ENCODE measurements around the gene MDN1. TPM values are rescaled to one million over a fixed set of nuclear protein-coding genes. Genes with fewer than 3 reads are reported as not detected.

Gene MDN1
- total and polyA plus RNA-seq, 2 of the 4 experiments (the other 2 are of a cell fraction) = 7.7 to 26.7 TPM

- dilution Hi-C loops (cut with HindIII; ENCODE audit: low sequenced_read_pairs, unreplicated experiment) = no loop called here
- no peaks in the 10 kb centered on the region; the same call in 1 of the 2 replicates for H3K9me1 ChIP-seq (ENCODE audit: insufficient read depth, low read length)
- no TSS peak for BruUV-seq (replicated peaks)
- no CpG with 5 or more reads among the region's 6 CpGs for WGBS, 2 experiments (ENCODE audit: extremely low coverage in 2 of 2, insufficient read length in 1 of 2)
- no peak overlapping the region for H2AFZ ChIP-seq (replicated peaks; ENCODE audit: low read length, poor library complexity)
- no peaks in the 10 kb centered on the region for H3K27me3 ChIP-seq (ENCODE audit: control insufficient read depth, insufficient read depth, low read length)
- H3K27ac ChIP-seq (ENCODE audit: insufficient read depth, low read length) = no peak overlapping the region
- H2BK20ac ChIP-seq (ENCODE audit: low read depth, low read length) = no peak overlapping the region
- DNase-seq (no peak), ATAC-seq (ENCODE audit: low read depth) (no peak)
- no peak overlapping the region for H2AK9ac ChIP-seq (replicated peaks; ENCODE audit: low read depth, low read length, poor library complexity)
- in situ Hi-C loops (cut with MboI; ENCODE audit: low sequenced_read_pairs) = no loop called here
- no peak overlapping the region for H2BK15ac ChIP-seq (ENCODE audit: low read depth, low read length)
- ChIA-PET POLR2A (ENCODE audit: unreplicated experiment) (no interaction called here), CTCF (interaction anchor here (1.3 kb wide), 1 partner anchor 13 kb away, joined by 5 read pairs; no protein-coding TSS in a partner anchor)
- H2BK5ac ChIP-seq (ENCODE audit: low read depth, low read length, poor library complexity, severe bottlenecking) = no peak overlapping the region
- no peaks in the 10 kb centered on the region for H3K4me1 ChIP-seq (ENCODE audit: control insufficient read depth, insufficient read depth, low read length)
- peaks cover 4% of the 10 kb centered on the region; the same call in 1 of the 2 replicates for H3K36me3 ChIP-seq (ENCODE audit: control insufficient read depth, insufficient read depth, low read length)
- H3K9ac ChIP-seq (ENCODE audit: low read depth, low read length) = no peak overlapping the region
- no peak overlapping the region for H4K91ac ChIP-seq (ENCODE audit: insufficient read depth, low read depth, low read length)
- H3K79me1 ChIP-seq (ENCODE audit: low read depth in 1 of 2, low read length in 2 of 2) = peaks cover 18 to 30% of the 10 kb centered on the region in 2 experiments
- H4K20me1 ChIP-seq (ENCODE audit: insufficient read depth, low read length) = peaks cover 4% of the 10 kb centered on the region
- H3K4me2 ChIP-seq (ENCODE audit: low read depth, low read length) = no peak overlapping the region
- no peak overlapping the region for H2BK120ac ChIP-seq (ENCODE audit: low read depth, low read length)
- H3K56ac ChIP-seq (ENCODE audit: extremely low read depth, insufficient read depth, low read length) = no peak overlapping the region
- H3K9me3 ChIP-seq (ENCODE audit: control insufficient read depth, insufficient read depth, low read length) = no peaks in the 10 kb centered on the region
- H4K5ac ChIP-seq (ENCODE audit: low read depth, low read length) = no peak overlapping the region
- H3K4me3 ChIP-seq (ENCODE audit: insufficient read depth, low read depth, low read length) = no peak overlapping the region
- no peak overlapping the region for H4K8ac ChIP-seq (ENCODE audit: low read depth in 2 of 2, low read length in 2 of 2)
- no peak overlapping the region for H3K18ac ChIP-seq (ENCODE audit: low read depth, low read length)
- H3K23ac ChIP-seq (ENCODE audit: low read depth, low read length) = no peak overlapping the region
- no peak overlapping the region for H3K14ac ChIP-seq (replicated peaks; ENCODE audit: low read depth, low read length)
- intact Hi-C loops (cut with micrococcal nuclease) = no loop called here
- H3K4ac ChIP-seq (ENCODE audit: low read depth, low read length) = no peak overlapping the region
- no peak overlapping the region for H2AK5ac ChIP-seq (ENCODE audit: low read depth, low read length)
- TF ChIP-seq MAFK (IDR thresholded peaks at IDR 0.05; ENCODE audit: low read depth, low read length) (no peak), CTCF (conservative IDR thresholded peaks at IDR 0.05; ENCODE audit: low read depth, low read length) (no peak), RAD21 (IDR thresholded peaks at IDR 0.05; ENCODE audit: low read length) (no peak), RCOR1 (IDR thresholded peaks at IDR 0.05; ENCODE audit: insufficient replicate concordance, low read length) (no peak), BHLHE40 (IDR thresholded peaks at IDR 0.05; ENCODE audit: low read depth, low read length) (no peak), MXI1 (IDR thresholded peaks at IDR 0.05; ENCODE audit: borderline replicate concordance, low read depth, low read length) (no peak), FOS (IDR thresholded peaks at IDR 0.05; ENCODE audit: low read depth, low read length) (no peak), POLR2A (IDR thresholded peaks at IDR 0.05; ENCODE audit: low read depth, low read length) (no peak), RFX5 (IDR thresholded peaks at IDR 0.05; ENCODE audit: low read depth, low read length) (no peak), ELK1 (IDR thresholded peaks at IDR 0.05; ENCODE audit: borderline replicate concordance, low read depth, low read length) (no peak), USF2 (IDR thresholded peaks at IDR 0.05; ENCODE audit: low read depth, low read length) (no peak), CEBPB (IDR thresholded peaks at IDR 0.05; ENCODE audit: low read depth, low read length) (no peak), NFE2L2 (IDR thresholded peaks at IDR 0.05; ENCODE audit: low read depth, low read length) (no peak), SMC3 (IDR thresholded peaks at IDR 0.05; ENCODE audit: low read depth, low read length) (no peak), MAZ (IDR thresholded peaks at IDR 0.05; ENCODE audit: borderline replicate concordance, low read depth, low read length) (no peak), CHD1 (IDR thresholded peaks at IDR 0.05; ENCODE audit: low read depth, low read length) (no peak)
Observed at GRCh38 chr6:89805814-89806371, 13.7 kb downstream of the MDN1 start.
